NCI-H2196 (cell line): ENCODE results near the gene DARS2.
"Not testable (repeated sequence)": the region's sequence is repeated elsewhere in the genome, so short reads cannot be mapped to it uniquely, and the experiment has no call there.

ENCODE experiments used
- DNase-seq: peaks from one replicate; lab custom pipeline; 2025; ENCODE audit not compliant: unreplicated experiment; lab: John Stamatoyannopoulos, UW

DARS2 gene

DNA sequence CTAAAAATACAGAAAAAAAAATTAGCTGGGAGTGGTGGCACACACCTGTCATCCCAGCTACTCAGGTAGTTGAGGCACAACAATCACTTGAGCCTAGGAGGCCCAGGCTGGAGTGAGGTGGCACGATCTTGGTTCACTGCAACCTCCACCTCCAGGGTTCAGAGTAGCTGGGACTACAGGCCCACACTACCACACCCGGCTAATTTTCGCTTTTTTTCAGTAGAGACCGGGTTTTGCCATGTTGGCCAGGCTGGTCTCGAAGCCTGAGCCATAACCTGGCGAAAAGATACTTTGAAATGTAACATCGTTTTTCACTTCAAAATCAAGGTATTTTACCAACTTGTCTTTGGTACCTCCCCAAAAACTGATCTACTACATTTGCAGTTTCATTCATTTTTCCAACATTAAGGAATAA lies 37.3 kb downstream of the DARS2 start:
- DNase-seq, result no peak

- DNase-seq, result not testable (repeated sequence)
Measured at GRCh38 chr1:173862146-173862768, 37.8 kb downstream of the DARS2 start.

DNA sequence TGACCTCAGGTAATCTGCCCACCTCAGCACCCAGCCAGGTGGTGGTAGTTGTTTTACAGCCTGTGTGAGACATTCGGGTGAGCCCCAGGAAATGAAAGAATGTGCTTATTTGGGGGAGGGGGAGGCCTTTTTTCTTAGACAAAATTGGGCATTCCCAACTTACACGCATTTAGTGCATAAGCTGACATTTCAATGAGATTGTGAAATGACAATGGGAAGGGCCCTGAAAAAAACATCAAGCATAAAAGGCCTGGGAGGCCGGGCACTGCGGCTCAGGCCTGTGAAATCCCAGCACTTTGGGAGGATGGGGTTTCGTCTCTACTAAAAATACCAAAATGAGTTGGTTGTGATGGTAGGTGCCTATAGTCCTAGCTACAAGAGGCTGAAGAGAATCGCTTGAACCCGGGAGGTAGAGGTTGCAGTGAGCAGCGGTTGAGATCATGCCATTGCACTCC lies 38.3 kb downstream of the DARS2 start:
- no peak for DNase-seq

- DNase-seq, result no peak
Measured at GRCh38 chr1:173863224-173864161, 39.0 kb downstream of the DARS2 start.

- no peak for DNase-seq
Measured at GRCh38 chr1:173864179-173864867, 39.9 kb downstream of the DARS2 start.

GRCh38 chr1:173865468-173866164 lies 41.1 kb downstream of the DARS2 start:
- no peak for DNase-seq

DNA sequence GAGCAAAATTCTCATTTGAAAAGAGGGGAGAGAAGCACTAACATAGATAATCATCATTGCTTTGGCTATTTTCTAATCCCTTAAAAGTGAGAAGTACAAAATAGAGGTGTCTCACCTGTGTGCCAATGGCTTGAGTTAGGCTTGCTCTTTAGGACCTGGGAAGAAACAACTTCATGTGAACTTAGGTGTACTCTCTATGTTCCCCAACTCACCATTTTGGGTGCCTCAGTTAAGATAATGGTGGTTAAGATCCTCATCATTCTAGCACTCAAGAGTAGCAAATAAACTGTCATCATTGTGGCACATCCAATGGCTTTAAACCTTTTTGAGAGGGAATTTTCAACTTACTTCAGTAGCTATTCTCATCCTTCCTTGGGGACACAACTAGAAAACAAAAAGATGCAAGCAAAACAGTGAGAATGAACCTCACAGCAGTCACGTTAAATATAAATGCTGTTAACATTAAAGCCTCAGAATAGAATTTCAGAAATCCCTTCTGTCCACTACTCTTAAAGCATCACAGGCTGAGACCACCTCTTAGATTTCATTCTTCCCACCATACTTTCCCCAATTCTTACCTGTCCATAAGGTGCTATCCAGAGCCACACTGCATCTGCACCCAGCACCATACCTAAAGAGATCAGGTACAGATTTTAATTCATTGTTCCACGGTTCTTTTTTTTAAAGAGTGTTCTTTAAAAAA lies 42.1 kb downstream of the DARS2 start:
- no peak for DNase-seq

DNA sequence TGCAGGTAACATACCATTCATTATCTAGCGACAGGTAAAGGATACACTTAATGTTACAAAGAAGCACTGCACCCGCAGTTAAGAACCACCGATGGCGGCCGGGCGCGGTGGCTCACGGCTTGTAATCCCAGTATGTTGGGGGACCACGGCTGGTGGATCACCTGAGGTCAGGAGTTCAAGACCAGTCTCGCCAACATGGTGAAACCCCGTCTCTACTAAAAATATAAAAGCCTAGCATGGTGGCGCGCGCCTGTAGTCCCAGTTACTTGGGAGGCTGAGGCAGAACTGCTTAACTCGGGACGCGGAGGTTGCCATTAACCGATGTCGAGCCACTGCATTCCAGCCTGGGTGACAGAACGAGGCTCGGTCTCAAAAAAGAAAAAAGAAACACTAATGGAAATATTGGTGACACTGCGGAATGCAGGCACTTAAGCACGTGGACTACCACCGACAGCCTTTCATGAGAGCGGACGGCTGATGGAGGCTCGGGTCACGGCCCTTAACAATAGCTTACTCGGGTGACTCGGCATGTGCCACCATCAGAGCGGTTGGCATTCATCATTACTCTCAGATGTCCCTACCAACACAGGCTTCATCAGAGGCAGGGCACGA lies 42.8 kb downstream of the DARS2 start:
- no peak for DNase-seq

GRCh38 chr1:173867753-173868265 lies 43.3 kb downstream of the DARS2 start, which contains the start of gene GAS5:
Gene GAS5 (minus strand): TSS chr1:173867989.
- peak; percentile 98 for DNase-seq

DNA sequence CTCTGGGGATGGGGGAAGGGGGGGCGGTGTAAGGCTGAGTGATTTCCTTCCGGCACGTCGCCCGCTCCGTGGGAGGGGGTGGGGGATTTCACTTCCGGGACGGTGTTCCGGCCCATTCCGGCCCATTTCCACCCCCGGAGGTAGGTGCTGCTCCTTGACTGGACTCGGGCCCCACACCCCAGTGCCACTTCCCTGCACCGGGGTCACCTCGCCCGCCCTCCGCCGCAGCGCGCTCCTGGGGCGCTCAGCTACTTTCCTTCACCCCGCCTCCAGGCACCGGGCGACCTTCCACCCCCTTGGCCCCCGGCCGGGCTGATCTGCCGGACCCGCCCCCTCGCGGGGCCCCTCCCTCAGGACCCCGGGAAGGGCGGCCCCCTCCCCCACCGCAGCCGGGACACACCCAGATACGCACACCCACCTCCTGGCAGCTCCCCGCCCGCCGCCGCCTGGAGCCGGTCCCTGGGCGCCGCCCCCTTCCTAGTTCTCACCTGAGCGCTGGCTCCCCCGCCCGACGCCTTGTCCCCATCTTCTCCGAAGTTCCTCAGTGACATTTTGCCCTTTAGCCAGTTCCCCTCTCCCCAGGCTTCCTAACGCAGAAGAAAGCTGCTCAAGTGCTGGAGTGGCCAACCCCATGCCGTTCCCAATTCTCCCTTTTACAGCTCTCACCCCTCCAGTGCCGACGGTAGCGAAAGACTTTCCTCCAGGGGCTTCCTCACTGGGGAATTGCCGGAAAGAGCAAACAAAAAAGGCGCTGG lies 44.0 kb downstream of the DARS2 start, which contains the start of gene ZBTB37:
Gene ZBTB37, plus strand, starts transcription at position 115 of the 755 bp plus-strand sequence. CDS start 1,846 bp downstream, outside the sequence.
- peak; percentile 92 for DNase-seq

GRCh38 chr1:173869021-173869359 lies 44.5 kb downstream of the DARS2 start:
- DNase-seq, result no peak

DNA sequence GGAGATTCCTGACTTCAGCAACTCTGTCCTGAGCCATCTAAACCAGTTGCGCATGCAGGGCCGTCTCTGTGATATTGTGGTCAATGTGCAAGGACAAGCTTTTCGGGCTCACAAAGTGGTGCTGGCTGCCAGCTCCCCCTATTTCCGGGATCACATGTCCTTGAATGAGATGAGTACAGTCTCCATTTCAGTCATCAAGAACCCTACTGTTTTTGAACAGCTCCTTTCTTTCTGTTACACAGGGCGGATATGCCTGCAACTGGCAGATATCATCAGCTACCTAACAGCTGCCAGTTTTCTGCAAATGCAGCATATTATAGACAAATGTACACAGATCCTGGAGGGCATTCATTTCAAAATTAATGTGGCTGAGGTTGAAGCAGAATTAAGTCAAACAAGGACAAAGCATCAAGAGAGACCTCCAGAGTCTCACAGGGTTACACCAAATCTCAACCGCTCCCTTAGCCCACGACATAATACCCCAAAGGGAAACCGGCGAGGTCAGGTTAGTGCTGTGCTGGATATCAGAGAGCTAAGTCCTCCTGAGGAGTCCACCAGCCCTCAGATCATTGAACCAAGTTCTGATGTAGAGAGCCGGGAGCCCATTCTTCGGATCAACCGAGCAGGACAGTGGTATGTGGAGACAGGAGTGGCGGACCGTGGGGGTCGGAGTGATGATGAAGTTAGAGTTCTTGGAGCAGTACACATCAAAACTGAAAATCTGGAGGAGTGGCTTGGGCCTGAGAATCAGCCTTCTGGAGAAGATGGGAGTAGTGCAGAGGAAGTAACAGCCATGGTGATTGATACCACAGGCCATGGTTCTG lies 46.0 kb downstream of the DARS2 start:
- peak; percentile 57 for DNase-seq

DNA sequence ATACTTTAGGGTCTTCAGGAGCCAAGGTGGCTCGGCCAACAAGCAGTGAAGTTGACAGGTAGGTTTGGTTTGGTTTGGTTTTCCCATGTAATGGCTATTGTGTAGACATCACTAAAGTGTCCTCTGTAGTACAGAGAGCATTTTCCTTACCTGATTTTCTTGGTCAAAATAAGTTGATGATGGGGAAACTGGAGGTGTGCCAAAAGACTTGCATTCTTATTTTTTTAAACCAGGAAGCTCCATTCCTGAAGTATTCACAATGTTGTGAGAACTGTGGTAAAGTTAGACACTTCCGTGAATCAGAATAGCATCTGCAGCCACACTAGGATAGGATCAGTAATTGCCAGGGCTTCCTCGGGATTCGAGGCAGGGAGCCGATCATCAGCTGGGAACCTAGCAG lies 46.6 kb downstream of the DARS2 start:
- DNase-seq, result no peak

DNA sequence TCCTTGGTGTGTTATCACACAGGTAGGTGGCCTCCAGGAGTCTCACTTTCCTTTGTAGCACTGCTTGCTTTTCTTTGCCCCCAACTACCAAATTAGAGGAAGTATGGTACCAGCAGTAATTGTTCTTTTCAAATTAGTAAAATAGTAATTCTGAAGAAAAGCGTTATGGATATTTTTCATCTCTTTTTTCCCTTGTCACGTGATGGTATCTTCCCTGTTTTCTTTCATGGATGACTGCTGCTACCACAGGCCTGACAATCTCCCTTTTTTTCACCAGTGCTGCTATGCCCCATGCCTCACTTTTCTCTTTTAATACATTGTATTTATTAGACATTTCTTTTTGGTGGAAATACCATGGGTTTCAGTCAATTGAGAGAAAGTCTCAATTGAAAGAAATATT lies 47.0 kb downstream of the DARS2 start:
- no peak for DNase-seq

- no peak for DNase-seq
Measured at GRCh38 chr1:173876732-173877131, 52.3 kb downstream of the DARS2 start.

DNA sequence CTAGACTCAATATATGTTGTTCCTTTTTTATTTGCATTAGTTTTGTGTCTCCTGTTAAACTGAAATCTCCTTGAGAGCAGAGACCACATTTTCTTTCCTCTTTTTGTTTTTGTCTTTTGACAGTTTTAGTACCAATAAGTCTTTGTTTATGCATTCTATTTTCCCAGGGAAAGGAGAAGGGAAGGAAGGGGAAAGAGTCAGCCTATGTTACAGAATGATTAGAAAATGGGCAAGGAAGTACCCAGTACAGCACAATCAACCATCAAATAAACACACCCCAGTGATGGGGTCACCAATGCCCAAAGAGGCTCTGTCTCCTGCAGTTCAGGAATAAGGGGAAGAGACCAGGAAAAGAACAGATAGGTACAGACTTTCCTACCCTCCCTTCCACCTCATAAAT lies 53.8 kb downstream of the DARS2 start:
- DNase-seq, result no peak

GRCh38 chr1:173881117-173881516 lies 56.6 kb downstream of the DARS2 start:
- not testable (repeated sequence) for DNase-seq

- no peak for DNase-seq
Measured at GRCh38 chr1:173884701-173885100, 60.2 kb downstream of the DARS2 start.
